ENCODE results near the gene PSEN2. TPM values are rescaled to one million over a fixed set of nuclear protein-coding genes. Genes with fewer than 3 reads are reported as not detected.
"Not testable (repeated sequence)": the region's sequence is repeated elsewhere in the genome, so short reads cannot be mapped to it uniquely, and the experiment has no call there.

The PSEN2 gene
- total RNA-seq, 3 donors from 2014 or later, result 3.6 to 4.9 (median 4.9) TPM

- DNase-seq (no peak), ATAC-seq (no peak)
- peaks cover 2% of the 10 kb centered on the region for H3K36me3 Mint-ChIP-seq (ENCODE audit: insufficient read depth)
- no peaks in the 10 kb centered on the region for H3K27me3 Mint-ChIP-seq (ENCODE audit: low read depth)
- no peak overlapping the region for H3K4me3 Mint-ChIP-seq
- H3K9me3 Mint-ChIP-seq, result no peaks in the 10 kb centered on the region
- H3K4me1 Mint-ChIP-seq (ENCODE audit: low read depth), result no peaks in the 10 kb centered on the region
Measured at GRCh38 chr1:226904772-226905171, 34.4 kb downstream of the PSEN2 start.

GRCh38 chr1:226908419-226908818, 38.0 kb downstream of the PSEN2 start:
- H3K4me1 Mint-ChIP-seq (ENCODE audit: low read depth), result peaks cover 2% of the 10 kb centered on the region
- no peaks in the 10 kb centered on the region for H3K9me3 Mint-ChIP-seq
- H3K4me3 Mint-ChIP-seq, result no peak overlapping the region
- ATAC-seq (no peak), DNase-seq (no peak)
- H3K36me3 Mint-ChIP-seq (ENCODE audit: insufficient read depth), result no peaks in the 10 kb centered on the region
- H3K27me3 Mint-ChIP-seq (ENCODE audit: low read depth), result no peaks in the 10 kb centered on the region

GRCh38 chr1:226908913-226909312, 38.5 kb downstream of the PSEN2 start:
- Mint-ChIP-seq H3K4me3 (no peak overlapping the region), H3K27me3 (ENCODE audit: low read depth) (no peaks in the 10 kb centered on the region), H3K4me1 (ENCODE audit: low read depth) (peaks cover 2% of the 10 kb centered on the region), H3K36me3 (ENCODE audit: insufficient read depth) (no peaks in the 10 kb centered on the region), H3K9me3 (no peaks in the 10 kb centered on the region)
- ATAC-seq, result no peak
- DNase-seq, result no peak

- DNase-seq (peak; percentile 36), ATAC-seq (peak; percentile 61 to 72)
- no peaks in the 10 kb centered on the region for H3K9me3 Mint-ChIP-seq
- no peaks in the 10 kb centered on the region for H3K27me3 Mint-ChIP-seq (ENCODE audit: low read depth)
- no peak overlapping the region for H3K4me3 Mint-ChIP-seq
- no peaks in the 10 kb centered on the region for H3K36me3 Mint-ChIP-seq (ENCODE audit: insufficient read depth)
- H3K4me1 Mint-ChIP-seq (ENCODE audit: low read depth), result peaks cover 2% of the 10 kb centered on the region
Measured at GRCh38 chr1:226912587-226913176, 42.3 kb downstream of the PSEN2 start.

GRCh38 chr1:226915672-226915995, 45.2 kb downstream of the PSEN2 start:
- no peaks in the 10 kb centered on the region for H3K36me3 Mint-ChIP-seq (ENCODE audit: insufficient read depth)
- no peaks in the 10 kb centered on the region for H3K9me3 Mint-ChIP-seq
- DNase-seq (no peak), ATAC-seq (no peak)
- H3K27me3 Mint-ChIP-seq (ENCODE audit: low read depth), result no peaks in the 10 kb centered on the region
- peaks cover 2% of the 10 kb centered on the region for H3K4me1 Mint-ChIP-seq (ENCODE audit: low read depth)
- H3K4me3 Mint-ChIP-seq, result no peak overlapping the region

GRCh38 chr1:226916497-226916896, 46.1 kb downstream of the PSEN2 start:
- DNase-seq (no peak), ATAC-seq (no peak)
- H3K4me3 Mint-ChIP-seq, result no peak overlapping the region
- H3K36me3 Mint-ChIP-seq (ENCODE audit: insufficient read depth), result no peaks in the 10 kb centered on the region
- no peaks in the 10 kb centered on the region for H3K27me3 Mint-ChIP-seq (ENCODE audit: low read depth)
- peaks cover 2% of the 10 kb centered on the region for H3K4me1 Mint-ChIP-seq (ENCODE audit: low read depth)
- H3K9me3 Mint-ChIP-seq, result no peaks in the 10 kb centered on the region

GRCh38 chr1:226919587-226919986, 49.2 kb downstream of the PSEN2 start:
- H3K27me3 Mint-ChIP-seq (ENCODE audit: low read depth), result peaks cover 1% of the 10 kb centered on the region
- H3K4me1 Mint-ChIP-seq (ENCODE audit: low read depth), result no peaks in the 10 kb centered on the region
- no peaks in the 10 kb centered on the region for H3K9me3 Mint-ChIP-seq
- no peaks in the 10 kb centered on the region for H3K36me3 Mint-ChIP-seq (ENCODE audit: insufficient read depth)
- ATAC-seq (no peak), DNase-seq (no peak)
- no peak overlapping the region for H3K4me3 Mint-ChIP-seq

GRCh38 chr1:226919995-226920394, 49.6 kb downstream of the PSEN2 start:
- no peaks in the 10 kb centered on the region for H3K4me1 Mint-ChIP-seq (ENCODE audit: low read depth)
- H3K4me3 Mint-ChIP-seq, result no peak overlapping the region
- H3K36me3 Mint-ChIP-seq (ENCODE audit: insufficient read depth), result no peaks in the 10 kb centered on the region
- DNase-seq (no peak), ATAC-seq (no peak)
- H3K27me3 Mint-ChIP-seq (ENCODE audit: low read depth), result peaks cover 1% of the 10 kb centered on the region
- no peaks in the 10 kb centered on the region for H3K9me3 Mint-ChIP-seq

GRCh38 chr1:226920446-226920894, 50.1 kb downstream of the PSEN2 start:
- DNase-seq, result no peak
- no peak overlapping the region for H3K4me3 Mint-ChIP-seq
- peaks cover 3% of the 10 kb centered on the region for H3K36me3 Mint-ChIP-seq (ENCODE audit: insufficient read depth)
- peaks cover 1% of the 10 kb centered on the region for H3K27me3 Mint-ChIP-seq (ENCODE audit: low read depth)
- H3K9me3 Mint-ChIP-seq, result no peaks in the 10 kb centered on the region
- ATAC-seq, result no peak
- no peaks in the 10 kb centered on the region for H3K4me1 Mint-ChIP-seq (ENCODE audit: low read depth)

GRCh38 chr1:226921504-226921903, 51.1 kb downstream of the PSEN2 start:
- H3K27me3 Mint-ChIP-seq (ENCODE audit: low read depth), result peaks cover 1% of the 10 kb centered on the region
- H3K4me3 Mint-ChIP-seq, result no peak overlapping the region
- H3K9me3 Mint-ChIP-seq, result no peaks in the 10 kb centered on the region
- no peaks in the 10 kb centered on the region for H3K4me1 Mint-ChIP-seq (ENCODE audit: low read depth)
- peaks cover 4% of the 10 kb centered on the region for H3K36me3 Mint-ChIP-seq (ENCODE audit: insufficient read depth)
- ATAC-seq, result no peak
- no peak for DNase-seq

- H3K27me3 Mint-ChIP-seq (ENCODE audit: low read depth); ATAC-seq; H3K36me3 Mint-ChIP-seq (ENCODE audit: insufficient read depth); H3K9me3 Mint-ChIP-seq; H3K4me1 Mint-ChIP-seq (ENCODE audit: low read depth); DNase-seq; H3K4me3 Mint-ChIP-seq: not testable (repeated sequence)
Measured at GRCh38 chr1:226929260-226930111, 59.1 kb downstream of the PSEN2 start.

GRCh38 chr1:226934483-226935237, 64.2 kb downstream of the PSEN2 start:
- ATAC-seq (no peak), DNase-seq (no peak)
- no peak overlapping the region for H3K4me3 Mint-ChIP-seq
- H3K27me3 Mint-ChIP-seq (ENCODE audit: low read depth), result no peaks in the 10 kb centered on the region
- H3K4me1 Mint-ChIP-seq (ENCODE audit: low read depth), result peaks cover 12% of the 10 kb centered on the region
- peaks cover 13% of the 10 kb centered on the region for H3K9me3 Mint-ChIP-seq
- H3K36me3 Mint-ChIP-seq (ENCODE audit: insufficient read depth), result peaks cover 7% of the 10 kb centered on the region

GRCh38 chr1:226937940-226938725, 67.7 kb downstream of the PSEN2 start:
- DNase-seq, result no peak

GRCh38 chr1:226938903-226939437, 68.6 kb downstream of the PSEN2 start:
- no peak for DNase-seq
- Mint-ChIP-seq H3K9me3 (peaks cover 13% of the 10 kb centered on the region), H3K4me1 (ENCODE audit: low read depth) (peaks cover 41% of the 10 kb centered on the region), H3K4me3 (peak overlapping the region; percentile 89), H3K36me3 (ENCODE audit: insufficient read depth) (peaks cover 8% of the 10 kb centered on the region), H3K27me3 (ENCODE audit: low read depth) (no peaks in the 10 kb centered on the region)
- ATAC-seq, result no peak

More at GRCh38 chr1:226937940-226938725, 67.7 kb downstream of the PSEN2 start:
- ATAC-seq, result no peak
- Mint-ChIP-seq H3K4me3 (peak overlapping the region; percentile 89), H3K9me3 (peaks cover 13% of the 10 kb centered on the region), H3K36me3 (ENCODE audit: insufficient read depth) (peaks cover 8% of the 10 kb centered on the region), H3K27me3 (ENCODE audit: low read depth) (no peaks in the 10 kb centered on the region), H3K4me1 (ENCODE audit: low read depth) (peaks cover 33% of the 10 kb centered on the region)

Measured in activated T-cell treated with anti-CD3 and anti-CD28 coated beads, Interleukin-2, amount 50 U/mL, for 4 hours (primary cell).